Right renal cortex interstitium (tissue), 3 donors: Measurements from ENCODE around the gene REC114. TPM values are rescaled to one million over a fixed set of nuclear protein-coding genes. Genes with fewer than 3 reads are reported as not detected.
"Not testable (repeated sequence)": the region's sequence is repeated elsewhere in the genome, so short reads cannot be mapped to it uniquely, and the experiment has no call there.

ENCODE experiments used
- DNase-seq, 3 donors: peaks; one replicate each; pipeline ENCODE4 v3.0.0-alpha.2; 2013; ENCODE audit warnings: low read depth in 3 of 3, low spot score in 2 of 3
- polyA plus RNA-seq, 3 donors: library from polyadenylated mRNA; unstranded; fragments of 120-200 nt; gene quantifications; one replicate each; pipeline ENCODE4 v1.2.1, GENCODE V29; 2013; ENCODE audit not compliant: insufficient read length in 3 of 3

The REC114 gene
- polyA plus RNA-seq, 3 donors = not detected

DNA sequence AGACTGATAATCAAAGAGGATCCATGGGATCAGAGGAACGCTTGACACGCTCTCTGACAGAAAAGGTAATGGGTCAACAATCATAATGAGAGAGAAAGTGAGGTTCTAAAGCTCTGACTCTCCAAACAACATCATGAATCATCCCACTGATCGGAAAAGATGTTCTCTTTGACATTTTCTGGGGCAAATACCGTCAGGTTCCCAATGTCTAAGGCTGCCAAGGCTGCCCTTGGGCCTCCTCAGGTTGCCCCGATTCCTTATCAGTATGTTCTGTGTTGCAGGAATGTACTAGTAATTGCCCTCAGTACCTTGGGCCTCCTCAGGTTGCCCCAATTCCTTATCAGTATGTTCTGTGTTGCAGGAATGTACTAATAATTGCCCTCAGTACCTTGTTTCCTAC is 129.3 kb downstream of the REC114 start:
- no peak for DNase-seq

DNA sequence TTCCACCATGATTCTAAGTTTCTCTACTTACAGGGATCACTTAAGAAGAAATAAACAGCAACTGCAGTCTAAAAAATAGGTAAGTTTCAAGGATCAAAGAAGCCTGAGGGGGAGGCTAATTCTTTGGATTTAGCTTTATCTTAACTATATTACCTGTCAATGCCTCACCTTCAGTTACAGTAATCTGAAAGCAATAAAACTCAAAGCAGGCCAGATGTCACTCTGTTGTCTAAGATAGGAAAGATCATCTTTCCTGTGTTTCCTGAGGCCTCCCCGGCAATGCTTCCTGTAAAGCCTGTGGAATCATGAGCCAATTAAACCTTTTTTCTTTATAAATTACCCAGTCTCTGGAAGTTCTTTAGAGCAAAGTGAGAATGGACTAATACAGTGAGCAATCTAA is 130.1 kb downstream of the REC114 start:
- no peak for DNase-seq

DNA sequence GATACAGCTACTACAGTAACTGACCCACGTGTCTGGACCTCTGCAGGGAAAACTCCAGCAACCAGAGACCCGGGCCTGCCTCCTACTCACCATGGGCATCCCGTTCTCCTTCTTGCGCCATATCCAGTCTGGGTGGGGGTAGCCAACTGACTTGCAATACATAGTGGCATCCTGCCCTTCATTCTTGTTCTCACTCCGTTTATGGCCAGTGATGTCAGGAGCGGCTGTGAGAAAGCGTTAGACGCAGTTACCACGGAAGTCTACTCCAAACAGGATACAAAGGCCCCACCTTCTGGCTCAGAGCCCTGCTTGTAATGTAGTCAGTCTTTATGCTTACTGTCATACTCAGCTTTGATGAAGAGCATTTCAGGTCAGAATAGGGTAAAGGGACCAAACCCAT is 130.6 kb downstream of the REC114 start:
- no peak for DNase-seq

DNA sequence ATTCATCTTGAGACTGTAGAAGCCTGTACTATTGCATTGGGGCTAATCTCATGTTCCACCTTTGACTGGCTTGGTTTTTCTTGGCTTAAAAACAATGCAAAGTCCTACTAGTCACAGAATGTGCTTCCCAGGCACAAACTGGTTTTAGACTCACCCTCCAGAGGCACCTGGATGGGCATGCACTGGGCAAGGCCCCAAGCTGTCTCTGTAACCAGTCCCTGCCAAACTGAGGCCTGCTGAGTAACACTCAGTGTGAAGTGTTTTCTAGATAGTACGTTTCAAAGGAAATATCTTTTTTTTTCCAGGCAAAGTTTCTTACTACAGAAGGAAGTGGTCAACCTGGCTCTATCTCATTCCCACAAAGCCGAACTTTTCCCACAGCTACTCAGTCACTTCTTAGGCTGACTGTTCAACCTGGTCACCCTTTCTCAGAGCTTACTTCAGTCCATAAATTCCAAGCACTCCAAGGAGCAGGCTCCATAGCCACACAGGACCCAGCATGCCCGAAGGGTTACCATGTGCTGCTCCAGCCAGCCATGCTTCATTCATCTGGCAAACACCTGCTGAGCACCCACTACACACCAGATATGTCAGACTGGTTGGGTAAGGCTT is 132.8 kb downstream of the REC114 start:
- no peak for DNase-seq

DNA sequence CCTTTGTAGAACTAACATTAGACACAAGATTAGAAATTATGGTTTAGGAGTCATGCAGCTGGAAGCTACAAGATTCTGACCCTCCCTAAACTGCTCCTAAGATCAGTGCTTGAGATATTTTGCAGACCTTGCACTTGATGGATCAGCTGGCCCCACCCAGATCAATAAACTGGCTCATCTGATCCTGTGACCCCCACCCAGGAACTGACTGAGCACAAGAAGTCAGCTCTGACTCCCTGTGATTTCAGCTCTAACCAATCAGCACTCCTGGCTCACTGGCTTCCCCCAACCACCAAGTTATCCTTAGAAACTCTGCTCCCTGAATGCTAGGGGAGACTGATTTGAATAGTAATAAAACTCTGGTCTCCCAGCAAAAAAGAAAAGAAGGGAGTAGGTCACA is 134.6 kb downstream of the REC114 start:
- not testable (repeated sequence) for DNase-seq

DNA sequence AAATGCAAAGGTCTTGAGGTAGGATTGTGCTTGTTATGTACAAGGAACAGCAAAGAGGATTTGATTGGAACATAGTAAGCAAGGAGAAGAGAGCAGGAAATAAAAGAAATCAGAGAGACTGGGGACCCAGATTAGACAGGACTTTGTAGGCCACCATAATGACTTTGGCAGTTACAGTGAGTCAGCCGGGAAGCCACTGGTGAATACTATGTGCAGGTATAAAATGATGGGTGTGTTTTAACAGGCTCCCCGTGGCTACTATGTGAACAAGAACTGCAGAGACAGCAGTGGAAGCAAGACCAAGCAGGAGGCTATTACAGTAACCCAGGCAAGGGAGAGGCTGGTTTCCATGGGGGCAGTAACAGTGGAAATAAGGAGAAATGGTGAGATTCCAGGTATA is 135.1 kb downstream of the REC114 start:
- no peak for DNase-seq

DNA sequence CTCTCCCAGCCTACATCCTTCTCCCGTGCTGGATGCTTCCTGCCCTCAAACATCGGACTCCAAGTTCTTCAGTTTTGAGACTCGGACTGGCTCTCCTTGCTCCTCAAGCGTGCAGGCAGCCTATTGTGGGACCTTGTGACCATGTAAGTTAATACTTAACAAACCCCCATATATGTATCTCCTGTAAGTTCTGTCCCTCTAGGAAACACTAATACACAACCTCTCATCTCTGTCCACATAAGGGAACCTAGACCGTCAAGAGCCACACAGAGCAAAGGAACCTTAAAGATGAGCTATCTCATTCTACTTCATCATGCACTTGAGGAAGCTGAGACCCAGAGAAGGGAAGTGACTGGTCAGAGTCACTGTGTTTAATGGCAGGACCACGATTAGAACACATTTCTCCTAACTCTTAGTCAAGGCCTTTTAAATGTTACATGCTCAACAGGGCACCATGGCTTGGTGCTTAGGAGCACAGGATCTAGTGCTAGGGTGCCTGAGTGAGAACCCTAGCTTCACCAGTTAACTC is 140.0 kb downstream of the REC114 start:
- DNase-seq = no peak

DNA sequence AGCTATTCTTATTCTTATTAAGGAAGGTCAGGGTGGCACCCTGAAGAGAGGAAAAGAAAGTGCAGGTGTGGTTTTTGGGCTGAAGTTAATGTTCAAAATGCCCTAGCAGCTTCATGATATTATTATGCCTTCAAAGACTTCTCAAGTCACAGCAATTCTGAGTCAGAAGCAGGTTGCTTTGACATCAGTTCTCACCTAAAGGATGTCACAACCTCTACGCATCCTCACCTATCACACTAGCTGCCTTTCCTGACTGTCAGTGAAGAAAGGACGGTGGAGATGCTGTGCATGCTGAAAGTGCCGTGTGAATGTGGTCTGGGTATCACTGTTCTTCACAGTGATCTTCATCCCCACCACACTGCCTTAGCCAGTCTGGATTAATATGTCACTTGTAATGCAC is 140.6 kb downstream of the REC114 start:
- no peak for DNase-seq

DNA sequence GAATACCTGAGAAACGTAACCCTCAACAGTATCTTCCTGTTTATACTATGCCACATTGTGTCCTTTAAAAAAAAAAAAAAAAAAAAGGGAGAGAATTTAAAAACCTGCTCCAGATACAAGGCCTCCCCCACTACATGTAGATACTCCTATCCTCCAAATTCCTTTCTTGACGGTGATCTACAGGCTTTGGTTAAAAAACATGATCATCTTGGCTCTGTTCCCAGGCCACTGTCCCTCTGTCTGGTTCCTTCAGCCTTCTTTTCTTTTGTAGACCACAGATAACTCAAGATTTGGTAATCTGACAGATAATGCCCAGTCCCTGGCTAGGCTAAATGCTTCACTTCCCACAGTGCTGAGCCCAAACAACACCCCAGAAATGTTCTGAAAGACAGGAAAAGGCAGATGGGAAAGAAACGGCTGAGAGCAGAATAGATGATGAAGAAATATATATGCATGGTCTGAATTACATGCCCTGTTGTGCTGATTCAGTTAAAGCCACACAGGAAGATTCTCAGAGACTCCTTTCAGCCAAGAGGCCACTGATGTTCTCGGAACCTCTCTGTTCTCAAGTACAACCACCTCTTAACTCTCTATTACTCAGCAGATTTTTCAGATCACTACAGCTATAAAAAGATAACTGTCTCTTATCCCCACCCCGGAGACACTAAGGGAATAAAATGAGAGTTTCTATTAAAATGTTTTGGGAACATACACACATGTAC is 141.9 kb downstream of the REC114 start:
- no peak for DNase-seq

DNA sequence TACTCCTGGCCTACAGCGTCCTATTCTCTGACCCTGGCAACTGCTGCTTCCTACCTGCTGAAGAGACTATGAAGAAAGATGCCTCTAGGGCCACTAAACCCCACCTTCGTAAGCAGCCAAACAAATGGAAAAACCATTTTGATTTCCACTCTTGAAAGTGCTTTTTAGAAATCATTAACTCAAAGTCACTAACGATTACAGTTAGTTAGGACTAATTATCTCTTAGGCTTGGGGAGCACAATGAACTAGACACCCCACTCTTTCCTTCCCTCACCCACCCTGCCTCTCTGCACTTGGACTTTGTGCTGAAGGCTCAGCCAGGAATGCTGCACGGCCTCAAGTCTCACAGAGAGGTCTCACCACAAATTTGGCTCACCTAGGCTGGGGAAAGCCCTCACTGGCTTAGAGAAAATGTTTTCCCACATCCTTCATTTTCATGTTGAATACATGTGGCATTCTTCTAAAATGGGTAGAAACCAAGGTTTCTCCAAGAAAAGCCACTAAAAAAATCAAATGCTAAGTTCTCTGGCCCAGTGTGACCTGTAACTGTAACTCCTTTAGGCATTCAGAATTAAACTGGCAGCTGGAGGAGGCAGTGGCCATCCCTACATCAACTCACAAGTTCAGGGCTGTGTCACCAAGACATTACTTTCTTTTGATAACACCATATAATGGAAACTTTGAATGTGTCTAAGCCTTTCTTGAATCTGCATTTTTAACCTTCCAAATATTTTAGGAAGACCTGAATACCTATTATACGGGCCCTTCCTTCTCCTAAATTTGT is 143.1 kb downstream of the REC114 start:
- no peak for DNase-seq

DNA sequence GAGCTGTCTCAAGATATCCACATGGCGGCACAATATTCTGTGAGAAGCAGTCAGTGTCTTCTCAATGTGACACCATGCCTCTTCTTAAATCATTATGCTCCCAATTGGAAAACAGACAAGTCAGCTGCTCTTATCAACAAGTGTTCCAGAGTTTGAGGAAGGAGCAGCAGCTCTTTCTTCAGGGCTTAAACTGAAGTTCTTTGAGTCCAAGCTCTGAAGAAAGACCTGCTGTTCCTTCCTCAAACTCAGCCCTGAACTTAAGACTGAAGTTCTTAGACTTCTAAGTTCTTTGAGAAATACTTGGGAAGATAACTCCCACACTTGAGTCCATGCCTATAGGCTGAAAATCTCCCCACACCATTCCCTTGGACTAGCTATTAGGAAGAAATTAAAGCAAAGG is 146.8 kb downstream of the REC114 start:
- no peak for DNase-seq

DNA sequence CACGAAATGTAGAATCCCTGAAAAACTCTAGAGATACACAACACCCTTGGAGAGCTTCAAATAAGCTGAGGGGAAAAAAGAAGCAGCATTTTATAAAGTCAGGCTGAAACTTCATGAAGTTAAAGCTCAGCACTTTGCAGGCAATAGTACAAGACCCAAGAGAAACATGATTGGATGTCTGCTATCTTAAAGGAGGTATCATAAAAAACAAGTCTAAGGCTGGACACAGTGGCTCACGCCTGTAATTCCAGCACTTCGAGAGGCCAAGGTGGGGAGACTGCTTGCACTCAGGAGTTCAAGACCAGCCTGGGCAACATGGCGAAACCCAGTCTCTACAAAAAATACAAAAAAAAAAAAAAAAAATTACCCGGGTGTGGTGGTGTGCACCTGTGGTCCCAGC is 147.3 kb downstream of the REC114 start:
- DNase-seq = no peak

DNA sequence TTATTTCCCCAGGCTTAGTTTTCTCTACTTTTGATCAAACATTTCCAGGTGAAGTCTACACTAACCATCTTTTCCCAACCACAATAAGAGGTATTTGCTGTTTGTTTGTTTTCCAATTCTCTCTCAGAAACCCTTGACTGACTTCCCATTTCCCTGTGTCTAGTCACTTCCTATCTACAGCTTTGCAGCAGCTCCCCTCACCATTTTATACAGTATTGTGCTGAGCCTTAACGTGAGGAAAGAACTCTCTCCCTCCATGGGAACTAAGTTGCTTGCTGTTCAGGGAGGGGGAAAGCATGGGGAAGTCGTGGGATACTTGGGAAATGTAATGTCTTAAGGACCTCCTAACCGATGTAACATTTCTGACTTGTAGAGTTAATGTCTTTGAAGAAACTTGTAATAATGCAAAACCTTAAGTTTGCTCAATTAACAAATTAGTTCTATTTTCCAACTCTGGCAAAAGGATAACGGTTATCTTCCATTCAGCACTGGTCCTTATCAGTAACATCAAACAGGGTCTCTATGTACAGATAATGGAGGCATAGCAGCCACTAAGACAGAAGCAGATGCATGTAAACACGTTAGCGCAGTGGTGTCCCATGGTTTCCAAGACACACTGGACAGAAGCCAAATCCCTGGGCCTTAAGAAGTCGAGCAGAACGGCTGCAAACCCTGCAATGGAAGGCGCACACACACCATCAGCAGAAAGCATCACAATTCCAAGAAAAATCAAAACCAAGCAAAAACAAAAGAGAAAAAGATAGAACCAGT is 150.5 kb downstream of the REC114 start:
- no peak for DNase-seq

DNA sequence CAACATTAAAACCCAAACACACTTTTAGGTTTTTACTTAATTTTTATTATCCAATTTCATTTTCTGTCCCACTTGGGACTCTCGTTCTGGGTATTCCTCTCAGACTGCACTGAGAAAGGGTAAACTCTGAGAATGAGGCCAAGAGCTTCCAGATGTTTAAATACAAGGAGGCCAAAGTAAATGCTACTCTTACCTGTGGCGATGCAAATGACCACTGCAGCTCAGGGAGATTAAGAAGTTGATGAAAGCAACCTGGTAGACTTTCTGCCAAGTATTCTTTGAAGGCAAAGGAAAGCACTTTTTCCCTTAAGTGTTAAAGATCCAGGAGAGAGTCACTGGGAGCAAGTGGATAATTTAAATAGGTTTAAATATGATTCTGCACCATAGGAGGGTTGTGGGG is 151.1 kb downstream of the REC114 start:
- no peak for DNase-seq

DNA sequence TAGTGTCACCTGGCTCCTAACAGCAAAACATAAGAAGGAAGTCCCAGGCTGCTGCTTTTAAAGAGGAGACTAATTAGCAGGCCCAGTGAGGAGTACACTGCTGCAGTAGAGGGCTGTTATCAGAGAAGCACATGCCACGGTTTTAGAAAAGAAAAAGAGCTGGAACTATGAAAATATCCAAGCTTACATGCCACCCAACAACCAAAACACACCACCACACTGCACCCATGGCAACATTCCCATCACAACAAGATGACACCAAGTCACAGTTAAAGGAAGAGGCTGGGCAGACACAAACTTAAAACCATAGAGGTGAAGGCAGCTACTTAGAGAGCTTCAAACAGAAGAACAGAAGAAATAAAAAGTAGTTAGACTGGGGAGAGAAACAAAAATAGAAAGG is 153.2 kb downstream of the REC114 start:
- DNase-seq = no peak

DNA sequence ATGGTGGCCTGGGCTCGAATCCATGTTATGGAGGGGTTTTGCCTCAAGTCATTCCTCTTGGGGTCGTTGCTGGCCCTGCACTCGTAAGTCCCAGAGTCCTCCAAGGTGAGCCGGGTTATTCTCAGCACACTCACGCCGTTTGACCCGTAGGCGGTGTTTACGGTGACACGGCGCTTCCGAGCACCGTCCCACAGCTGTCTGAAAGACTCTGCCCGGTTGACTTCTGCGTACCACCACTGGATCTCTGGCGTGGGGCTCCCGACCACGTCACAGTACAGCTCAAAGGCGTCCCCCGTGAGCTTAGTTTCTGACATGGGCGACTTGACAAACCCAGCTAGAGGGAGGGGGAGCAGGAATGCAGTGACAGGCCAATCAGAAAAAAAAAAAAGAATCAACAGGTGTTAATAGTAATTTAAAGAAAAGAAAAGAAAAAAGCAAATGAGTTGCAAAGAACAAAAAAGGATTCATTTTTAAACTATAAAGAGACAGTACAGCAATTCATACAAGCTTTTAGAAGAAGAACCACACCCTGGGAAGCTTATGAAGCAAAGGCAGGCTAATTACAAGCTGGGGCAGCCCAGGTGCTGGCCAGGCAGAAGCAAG is 154.2 kb downstream of the REC114 start:
- no peak for DNase-seq

DNA sequence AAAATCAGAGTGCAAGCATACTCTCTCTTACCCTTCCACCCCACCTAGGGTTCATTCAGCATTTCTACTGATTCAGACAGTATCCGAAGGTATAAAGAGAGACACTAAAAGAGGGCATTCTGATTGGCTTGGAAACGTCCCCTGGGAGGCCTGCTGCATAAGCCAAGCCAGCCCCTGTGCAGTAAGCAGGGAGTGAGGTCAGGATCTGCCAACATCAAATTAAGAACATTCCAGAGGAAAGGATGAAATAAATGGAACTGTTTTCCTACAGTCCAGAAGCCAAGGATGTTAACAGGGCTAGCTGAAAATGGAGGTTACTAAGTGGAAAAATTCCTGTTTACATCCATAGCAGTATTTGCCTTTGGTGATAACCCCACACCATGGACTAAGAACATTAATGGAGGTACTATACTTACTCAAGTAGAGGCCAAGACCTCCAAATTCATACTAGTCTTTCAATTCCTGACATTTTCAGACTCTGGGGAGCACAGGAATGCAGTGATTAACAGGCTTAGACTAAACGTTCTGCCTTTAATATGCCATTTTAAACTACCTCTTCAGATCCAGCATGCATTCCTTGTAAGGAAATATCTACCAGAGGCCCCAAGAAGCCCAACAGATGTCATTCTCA is 155.7 kb downstream of the REC114 start:
- DNase-seq = no peak

DNA sequence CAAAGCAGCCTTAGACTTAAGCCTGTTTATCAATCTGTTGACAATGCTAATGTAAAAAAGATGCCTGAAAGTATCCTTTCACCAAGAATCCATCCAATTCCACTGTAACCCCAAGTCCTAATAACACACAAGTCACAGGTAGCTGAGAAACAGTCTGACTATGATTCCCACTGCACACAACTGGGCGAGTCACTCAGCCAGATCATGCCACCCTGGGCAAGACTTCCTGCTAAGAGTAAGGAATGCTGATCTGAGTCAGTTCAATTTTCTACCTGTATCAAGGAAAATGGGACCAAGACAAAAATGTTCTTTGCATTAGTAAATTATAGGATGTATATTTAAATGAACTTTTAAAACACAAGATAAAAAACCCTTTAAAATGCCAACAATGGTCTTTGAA is 157.0 kb downstream of the REC114 start:
- no peak for DNase-seq

DNA sequence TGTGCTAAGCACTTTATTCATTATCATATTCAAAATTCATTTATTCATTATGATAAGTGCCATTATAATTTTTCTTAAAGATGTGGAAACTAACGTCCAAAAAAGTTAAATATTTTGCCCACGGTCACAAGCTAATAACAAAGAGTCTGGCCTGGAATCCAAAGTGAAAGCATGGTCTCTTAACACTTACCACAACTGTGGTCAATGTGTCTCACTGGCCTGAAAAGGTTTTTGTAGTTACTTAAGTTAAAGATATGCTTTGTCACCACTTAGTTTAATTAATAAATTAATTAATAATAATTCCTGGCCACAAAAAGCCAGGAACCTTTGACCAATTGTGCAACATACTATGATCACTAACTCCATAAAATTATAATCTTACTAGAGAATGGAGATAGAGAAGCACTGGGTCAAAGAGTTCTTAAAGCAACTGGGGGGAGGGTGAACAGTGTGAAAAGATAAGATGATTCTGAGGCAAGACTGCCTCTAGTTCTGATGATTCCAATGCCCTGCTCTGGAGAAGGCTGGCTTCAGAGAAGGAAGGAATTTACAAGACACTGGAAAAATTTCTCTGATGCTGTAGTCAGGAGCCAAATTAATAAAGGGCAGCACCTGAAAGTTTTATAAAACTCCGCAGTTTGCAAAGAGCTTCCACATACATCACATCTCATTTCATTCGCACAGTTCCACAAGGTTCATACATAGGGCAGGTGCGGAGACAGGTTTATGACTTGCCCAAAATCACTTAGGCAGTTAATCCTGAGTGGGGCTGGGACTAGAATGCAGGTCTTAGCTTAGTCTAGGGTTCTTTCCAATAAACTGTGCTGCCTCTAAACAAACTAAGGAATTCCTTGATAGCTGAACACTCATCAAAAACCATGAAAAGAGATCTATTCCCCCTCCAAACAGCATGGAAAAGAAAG is 157.7 kb downstream of the REC114 start:
- no peak for DNase-seq
